Fibroblast of mammary gland (primary cell): Measurements from ENCODE around the gene CHRNG.

Experiments used
- DNase-seq: peaks from one replicate; pipeline ENCODE4 v3.0.0-alpha.2; 2010; ENCODE audit warnings: low read depth
- H3K4me3 ChIP-seq: 2 replicates; pipeline ENCODE4 v1.5.1; 2011; ENCODE audit warnings: low read depth, mild to moderate bottlenecking, low read length, moderate library complexity; ENCODE audit not compliant: control insufficient read depth
- TF ChIP-seq, protein P1 (sequence below): conservative IDR thresholded peaks from 2 replicates; pipeline ENCODE4 v1.5.1; 2011; ENCODE audit warnings: low read depth, low read length, inconsistent platforms; ENCODE audit not compliant: control insufficient read depth, insufficient read depth

The CHRNG gene

DNA sequence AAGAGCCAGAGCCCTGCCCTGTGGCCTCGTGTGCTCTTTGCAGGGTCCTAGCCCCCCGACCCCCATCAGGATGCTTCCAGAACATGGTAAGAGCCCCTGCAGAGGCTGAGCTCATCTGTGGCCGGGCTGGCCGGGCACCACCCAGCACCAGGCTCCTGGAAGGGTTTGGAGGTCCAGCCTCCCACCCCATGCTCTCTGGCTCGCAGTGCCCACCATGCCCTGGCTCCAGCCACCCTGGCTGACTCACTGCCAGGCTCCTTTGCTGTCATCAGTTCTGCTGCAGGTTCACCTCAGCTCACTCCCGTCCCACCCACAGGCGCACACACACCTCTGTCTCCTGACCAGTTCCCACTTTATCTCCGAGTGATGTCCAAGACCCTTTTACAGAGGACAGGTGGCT is 48.5 kb downstream of the CHRNG start:
- TF ChIP-seq, protein P1, sequence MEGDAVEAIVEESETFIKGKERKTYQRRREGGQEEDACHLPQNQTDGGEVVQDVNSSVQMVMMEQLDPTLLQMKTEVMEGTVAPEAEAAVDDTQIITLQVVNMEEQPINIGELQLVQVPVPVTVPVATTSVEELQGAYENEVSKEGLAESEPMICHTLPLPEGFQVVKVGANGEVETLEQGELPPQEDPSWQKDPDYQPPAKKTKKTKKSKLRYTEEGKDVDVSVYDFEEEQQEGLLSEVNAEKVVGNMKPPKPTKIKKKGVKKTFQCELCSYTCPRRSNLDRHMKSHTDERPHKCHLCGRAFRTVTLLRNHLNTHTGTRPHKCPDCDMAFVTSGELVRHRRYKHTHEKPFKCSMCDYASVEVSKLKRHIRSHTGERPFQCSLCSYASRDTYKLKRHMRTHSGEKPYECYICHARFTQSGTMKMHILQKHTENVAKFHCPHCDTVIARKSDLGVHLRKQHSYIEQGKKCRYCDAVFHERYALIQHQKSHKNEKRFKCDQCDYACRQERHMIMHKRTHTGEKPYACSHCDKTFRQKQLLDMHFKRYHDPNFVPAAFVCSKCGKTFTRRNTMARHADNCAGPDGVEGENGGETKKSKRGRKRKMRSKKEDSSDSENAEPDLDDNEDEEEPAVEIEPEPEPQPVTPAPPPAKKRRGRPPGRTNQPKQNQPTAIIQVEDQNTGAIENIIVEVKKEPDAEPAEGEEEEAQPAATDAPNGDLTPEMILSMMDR: no peak
- no peak overlapping the region for H3K4me3 ChIP-seq
- DNase-seq: no peak

DNA sequence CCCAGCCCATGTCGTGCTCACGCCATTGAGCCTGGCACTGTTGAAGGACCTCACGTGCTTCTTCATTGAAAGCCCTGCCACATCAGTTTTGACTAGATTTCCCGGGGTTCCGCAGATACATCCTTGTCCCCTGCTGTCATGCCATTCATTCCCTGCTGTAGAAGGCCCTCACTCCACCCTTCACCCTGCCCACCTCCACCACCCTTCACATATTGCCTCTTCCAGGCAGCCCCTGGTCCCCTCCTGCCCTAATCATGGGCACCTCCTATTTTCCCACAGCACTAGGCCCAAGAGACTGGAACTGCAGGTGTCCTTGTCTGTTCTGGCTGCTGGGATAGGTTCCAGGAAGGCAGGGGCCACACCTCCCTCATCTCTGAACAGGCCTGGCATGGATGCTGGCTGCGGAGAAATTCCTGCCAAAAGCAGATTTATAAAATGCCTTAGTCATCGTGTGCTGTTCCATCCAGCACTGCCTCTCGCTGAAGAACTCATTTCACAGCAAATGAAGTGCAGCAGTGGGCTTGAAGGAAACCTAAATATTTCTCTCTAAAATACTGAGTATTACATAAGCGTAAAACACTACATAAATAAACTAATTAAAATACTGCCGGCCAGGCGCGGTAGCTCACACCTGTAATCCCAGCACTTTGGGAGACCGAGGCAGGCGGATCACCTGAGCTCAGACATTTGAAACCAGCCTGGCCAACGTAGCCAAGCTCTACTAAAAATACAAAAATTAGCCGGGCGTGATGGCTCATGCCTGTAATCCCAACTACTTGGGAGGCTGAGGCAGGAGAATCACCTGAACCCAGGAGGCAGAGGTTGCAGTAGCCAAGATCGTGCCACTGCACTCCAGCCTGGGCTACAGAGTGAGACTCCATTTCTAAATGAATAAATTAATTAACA is 49.4 kb downstream of the CHRNG start:
- TF ChIP-seq, protein P1: no peak
- no peak overlapping the region for H3K4me3 ChIP-seq
- DNase-seq: peak; percentile 81

DNA sequence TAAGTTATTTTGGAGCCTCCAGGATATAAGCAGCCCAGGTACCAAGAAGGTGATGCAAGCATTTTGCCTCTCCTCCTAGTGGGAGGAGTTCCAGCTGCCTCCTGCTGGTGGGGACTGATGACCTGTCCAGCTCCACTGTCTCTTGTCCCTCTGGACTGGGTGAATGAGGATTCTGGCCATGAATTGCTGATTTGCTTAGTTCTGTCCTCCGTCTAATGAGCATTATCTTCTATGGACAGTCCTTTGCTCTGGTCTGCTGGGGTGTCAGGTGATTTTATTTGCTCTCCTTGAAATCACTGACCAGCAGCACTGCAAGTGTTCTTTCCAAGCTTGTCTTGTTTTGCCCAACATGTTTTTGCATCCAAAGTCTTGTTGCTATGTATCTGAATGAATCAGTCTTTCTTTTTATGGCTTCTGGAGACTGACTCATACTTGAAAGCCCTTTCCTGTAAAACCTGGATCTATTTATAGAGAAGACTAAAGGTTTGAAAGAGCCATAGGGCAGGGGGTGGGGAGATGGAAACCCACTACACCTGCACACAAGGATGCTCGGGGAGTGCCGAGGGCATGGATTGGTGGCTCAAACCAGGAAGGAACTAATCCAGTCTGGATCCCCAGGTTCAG is 53.4 kb downstream of the CHRNG start:
- TF ChIP-seq, protein P1: no peak
- DNase-seq: peak; percentile 88
- H3K4me3 ChIP-seq: no peak overlapping the region

DNA sequence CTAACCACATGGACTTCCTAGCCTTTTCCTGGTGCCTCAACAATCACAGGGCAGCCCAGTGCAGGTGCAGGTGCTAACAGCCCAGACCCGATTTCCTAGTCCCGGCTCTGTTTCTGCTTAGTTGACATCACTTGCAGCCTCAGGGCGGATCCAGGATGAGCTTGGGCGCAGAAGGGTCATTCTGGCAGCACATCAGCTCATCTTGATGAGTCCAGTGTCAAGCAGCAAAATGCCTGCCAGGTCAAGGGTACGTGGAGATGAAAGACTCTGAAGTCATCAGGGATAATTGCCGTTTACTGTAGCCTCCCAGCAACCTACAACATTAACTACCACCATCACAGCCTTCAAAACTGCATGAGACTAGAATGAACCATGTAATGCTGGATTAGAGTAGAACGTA is 54.5 kb downstream of the CHRNG start:
- no peak for DNase-seq
- TF ChIP-seq, protein P1: no peak
- no peak overlapping the region for H3K4me3 ChIP-seq
